ENCODE measurements around the gene RBMS3.

Gene RBMS3

GRCh38 chr3:29277249-29277648 lies 3.6 kb upstream of the RBMS3 start:
- DNase-seq (ENCODE audit: low spot score): no peak

DNA sequence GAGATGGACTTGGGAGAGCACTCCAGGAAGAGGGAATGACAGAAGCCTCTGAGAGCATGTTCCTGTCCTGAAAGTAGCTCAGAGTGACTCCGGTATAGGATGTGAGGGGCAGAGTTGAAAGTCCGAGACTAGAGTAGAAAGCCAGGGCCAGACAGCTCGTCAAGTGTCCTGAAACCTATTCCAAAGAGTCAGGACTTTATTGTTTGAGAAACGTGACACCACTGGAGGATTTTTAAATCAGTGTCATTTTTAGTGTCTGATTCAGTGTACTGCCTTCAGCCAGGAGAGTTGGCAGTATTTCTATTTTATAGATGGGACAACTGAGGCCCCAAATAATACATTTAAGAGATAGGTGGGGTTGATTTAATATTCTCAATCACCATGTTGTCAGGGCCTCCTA lies 1.6 kb upstream of the RBMS3 start:
- DNase-seq (ENCODE audit: low spot score): no peak

DNA sequence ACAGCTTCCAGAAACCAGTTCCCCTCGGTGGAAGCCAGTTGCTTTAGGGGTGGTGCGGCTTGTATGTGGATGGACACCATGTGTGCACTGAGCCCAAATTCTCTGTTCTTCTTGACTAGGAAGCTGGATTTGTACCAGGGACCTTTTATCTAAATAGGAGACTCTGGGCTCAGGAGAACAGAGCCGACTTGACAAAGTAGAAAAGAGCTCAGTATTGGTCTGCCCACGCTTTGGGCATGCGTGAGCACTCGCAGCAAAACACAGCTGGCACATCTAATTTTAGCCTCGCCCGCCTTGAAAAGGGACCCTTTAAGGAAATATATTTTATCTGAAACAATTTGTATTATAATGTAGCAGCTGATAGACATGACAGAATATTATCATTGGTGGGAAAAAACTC lies 1.1 kb upstream of the RBMS3 start:
- DNase-seq (ENCODE audit: low spot score): no peak

GRCh38 chr3:29281094-29281343 lies 148 bp downstream of the RBMS3 start:
- no peak for DNase-seq (ENCODE audit: low spot score)

GRCh38 chr3:29281344-29282241 lies 722 bp downstream of the RBMS3 start:
- DNase-seq (ENCODE audit: low spot score): no peak

DNA sequence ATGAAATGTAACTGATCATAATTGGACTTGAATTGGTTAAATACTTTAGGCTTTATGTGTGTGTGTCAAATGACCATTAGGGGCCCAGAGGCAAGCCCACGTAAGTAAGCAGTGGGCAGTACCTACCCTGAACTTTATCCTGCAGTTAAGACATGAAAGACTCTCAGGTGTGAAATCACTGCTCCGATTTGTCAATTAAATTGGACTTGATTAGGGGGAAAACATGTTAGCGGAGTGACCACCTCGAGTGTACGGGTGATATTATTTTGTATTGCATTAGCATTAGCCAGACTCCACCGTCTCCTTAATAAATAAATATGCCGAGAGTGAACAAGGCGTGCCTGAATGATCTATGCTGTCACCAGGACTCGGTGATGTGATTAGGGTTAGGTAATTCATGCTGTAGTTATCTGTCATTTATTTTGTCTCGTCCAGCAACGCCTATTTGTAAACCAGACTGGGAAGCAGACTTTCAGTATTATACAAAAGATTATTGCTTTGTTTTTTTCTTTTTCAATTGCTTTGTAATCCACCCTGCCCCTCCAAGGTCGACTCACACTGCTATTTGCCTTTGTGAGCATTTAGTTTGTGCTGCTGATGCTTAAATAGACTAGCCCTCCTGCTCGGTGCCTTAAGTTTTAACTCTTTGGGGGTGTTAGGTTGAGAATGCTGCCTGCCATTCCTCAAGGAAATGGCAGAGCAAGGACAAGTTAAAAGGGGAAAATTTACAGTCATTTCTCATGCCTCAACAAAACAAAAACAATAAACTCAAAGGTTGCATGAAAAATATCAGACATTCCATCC lies 1.8 kb downstream of the RBMS3 start:
- no peak for DNase-seq (ENCODE audit: low spot score)

- DNase-seq (ENCODE audit: low spot score): no peak
These were observed 2.6 kb downstream of the RBMS3 start for GRCh38 chr3:29283231-29284119.

- no peak for DNase-seq (ENCODE audit: low spot score)
These were observed 3.6 kb downstream of the RBMS3 start for GRCh38 chr3:29284497-29284896.

GRCh38 chr3:29285471-29286071 lies 4.7 kb downstream of the RBMS3 start:
- DNase-seq (ENCODE audit: low spot score): no peak

DNA sequence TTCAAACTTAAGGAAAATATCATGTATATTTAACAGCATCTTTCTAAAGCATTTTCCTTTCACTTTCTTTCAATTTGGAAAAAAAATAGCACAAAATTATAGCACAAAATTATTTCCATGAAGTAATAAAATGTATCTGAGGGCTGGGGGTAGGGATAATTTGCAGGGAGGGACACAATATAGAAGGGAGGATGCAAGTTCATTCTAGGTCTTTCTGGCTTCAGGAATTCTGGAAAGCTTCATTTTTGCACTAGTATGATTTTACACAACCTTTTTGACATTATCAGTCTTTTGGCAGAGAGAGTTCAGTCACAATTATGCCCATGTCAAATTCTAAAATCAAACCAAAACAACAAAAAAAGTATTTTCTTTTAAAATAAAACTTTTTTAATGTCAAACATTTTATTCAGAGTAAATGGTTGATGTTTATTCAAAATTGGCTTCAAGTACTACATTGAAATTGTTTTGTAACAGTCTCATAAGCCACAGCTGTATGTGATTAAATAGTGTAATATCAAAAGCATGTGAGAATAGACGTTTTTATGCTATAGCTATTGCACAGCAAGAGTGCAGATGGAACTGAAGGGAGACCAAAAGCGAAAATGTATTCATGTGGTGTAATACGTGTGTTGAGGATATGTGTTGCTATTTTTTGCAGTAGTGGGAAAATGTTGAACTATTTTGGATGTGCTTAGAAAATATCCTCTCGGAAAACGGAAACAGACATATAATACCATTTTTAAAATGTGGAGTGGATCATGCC lies 5.8 kb downstream of the RBMS3 start:
- DNase-seq (ENCODE audit: low spot score): no peak

DNA sequence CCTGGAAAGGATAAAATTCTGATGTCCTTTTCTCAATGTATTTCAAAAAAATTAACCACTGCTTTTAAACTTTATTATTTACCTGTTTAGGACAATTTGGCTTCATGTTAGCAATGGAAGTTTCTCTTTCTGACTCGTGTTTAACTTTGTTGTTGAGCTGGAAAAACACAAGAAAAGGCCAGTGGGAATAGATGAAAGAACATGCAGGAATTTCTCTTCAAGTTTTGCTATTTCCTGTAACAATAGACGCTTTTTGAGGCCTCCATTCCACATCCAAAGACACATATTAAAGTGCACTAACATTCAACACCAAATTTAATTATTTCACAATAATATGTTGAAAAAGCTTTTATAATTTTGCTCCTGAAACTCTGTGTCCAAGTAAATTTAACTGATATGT lies 9.7 kb downstream of the RBMS3 start:
- DNase-seq (ENCODE audit: low spot score): no peak

DNA sequence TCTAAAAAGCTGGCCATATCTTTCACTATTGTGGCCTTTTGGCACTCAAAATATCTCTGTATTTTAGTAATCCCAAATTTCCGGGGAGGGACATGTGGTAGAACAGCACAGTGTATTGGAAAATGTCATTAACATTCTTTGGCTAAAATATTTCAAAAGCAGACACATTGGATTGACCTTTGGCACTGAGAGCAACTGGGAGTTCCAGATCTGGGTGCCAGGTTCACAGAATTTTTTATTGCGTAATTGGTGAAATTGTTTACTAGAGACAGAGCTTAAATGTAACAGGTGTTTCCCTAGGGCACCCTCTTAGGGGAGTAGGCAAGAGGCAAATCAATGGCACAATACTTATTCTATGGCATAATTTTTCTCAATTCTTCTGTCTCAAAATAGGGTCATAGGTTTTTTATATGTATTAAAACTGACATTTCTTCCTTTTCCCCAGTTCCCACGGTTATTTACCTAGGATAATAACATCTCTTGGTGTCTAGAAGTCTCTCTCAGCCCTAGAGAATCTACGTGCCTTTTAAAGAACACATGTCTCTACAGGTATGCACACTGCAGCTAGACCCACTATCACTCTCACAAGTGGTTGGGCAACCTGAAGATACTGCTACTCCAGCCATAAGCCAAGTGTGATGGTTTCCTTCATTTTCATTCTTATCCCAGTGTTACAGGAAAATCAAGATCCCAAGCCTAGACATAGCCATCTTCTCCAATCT lies 10.6 kb downstream of the RBMS3 start:
- DNase-seq (ENCODE audit: low spot score): no peak

DNA sequence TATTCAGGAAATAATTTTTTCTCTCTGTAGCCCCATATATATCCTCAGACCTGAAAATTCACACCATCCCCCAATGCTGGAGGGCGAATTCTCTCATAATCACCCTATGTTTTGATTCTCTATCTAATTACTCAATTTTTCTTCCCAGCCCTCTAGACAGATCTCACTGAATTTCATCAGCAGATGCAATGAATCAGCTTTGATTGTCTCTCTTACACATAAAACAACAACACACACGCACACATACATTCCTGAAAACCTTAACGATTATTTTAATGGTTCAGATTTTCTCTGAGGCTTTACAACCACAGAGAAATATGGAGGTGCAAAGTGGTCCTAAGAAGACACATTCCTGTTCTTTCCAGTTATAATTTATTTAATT lies 11.1 kb downstream of the RBMS3 start:
- no peak for DNase-seq (ENCODE audit: low spot score)

DNA sequence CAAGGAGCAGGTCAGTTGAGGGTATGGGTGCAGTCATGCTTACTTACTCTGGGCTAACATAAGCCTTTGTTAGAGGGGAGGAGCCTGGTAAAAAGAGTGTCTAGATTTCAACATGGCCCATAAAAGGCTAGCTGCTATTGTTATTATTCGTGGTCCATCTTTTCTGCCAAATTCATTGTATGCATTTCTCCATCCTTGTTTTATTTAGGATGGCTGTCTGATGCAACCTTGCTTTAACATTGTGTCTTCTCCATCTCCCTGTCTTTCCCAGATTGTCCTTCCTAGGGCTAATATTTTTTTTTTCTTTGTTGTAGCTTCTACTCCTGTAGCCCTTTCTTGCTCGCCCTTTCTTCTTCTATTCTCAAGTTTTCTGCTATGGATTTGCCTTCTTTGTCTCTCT lies 12.6 kb downstream of the RBMS3 start:
- no peak for DNase-seq (ENCODE audit: low spot score)

- DNase-seq (ENCODE audit: low spot score): no peak
These were observed 17.1 kb downstream of the RBMS3 start for GRCh38 chr3:29297998-29298397.

- DNase-seq (ENCODE audit: low spot score): no peak
These were observed 20.6 kb downstream of the RBMS3 start for GRCh38 chr3:29301332-29302019.

DNA sequence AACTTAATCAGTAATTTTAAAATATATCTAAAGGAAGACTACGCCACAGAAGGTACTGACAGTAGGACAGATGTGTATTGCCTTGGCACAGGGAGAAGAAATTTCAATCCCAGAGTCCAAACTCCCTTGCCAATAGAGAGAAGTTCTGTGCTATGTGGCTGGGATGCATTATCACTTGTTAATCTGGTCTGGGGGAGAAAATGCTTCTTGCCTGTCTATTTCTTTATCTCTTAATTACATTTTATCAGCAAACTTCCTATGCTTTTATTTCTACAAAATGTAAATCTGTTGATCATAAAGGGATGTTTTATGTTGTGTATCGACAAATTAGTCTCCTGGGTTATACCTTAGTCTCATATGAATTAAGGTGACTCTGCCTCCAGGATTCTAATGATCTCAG lies 21.7 kb downstream of the RBMS3 start:
- no peak for DNase-seq (ENCODE audit: low spot score)

- no peak for DNase-seq (ENCODE audit: low spot score)
These were observed 26.4 kb downstream of the RBMS3 start for GRCh38 chr3:29307295-29307694.

DNA sequence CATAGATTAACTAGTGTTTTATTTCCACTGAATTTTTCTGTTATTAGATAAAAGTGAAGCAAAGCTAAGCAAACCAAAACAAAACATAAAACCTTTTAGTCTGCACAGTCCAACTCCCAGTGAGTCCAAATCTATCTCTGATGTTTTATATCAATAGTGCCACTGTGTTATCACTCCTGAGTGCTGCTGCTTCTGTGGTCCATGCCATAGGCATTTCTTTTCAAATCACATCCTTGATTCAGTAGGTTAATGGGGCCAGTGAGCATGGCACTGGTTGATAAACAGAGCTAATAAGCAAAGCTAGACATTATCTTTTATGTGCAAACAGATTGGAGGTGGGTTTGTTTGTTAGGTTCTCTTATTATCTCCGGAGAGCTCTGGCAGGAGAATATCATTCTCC lies 30.0 kb downstream of the RBMS3 start:
- no peak for DNase-seq (ENCODE audit: low spot score)

- DNase-seq (ENCODE audit: low spot score): no peak
These were observed 30.9 kb downstream of the RBMS3 start for GRCh38 chr3:29311795-29312194.

All from D341Med (cell line).